HUES64 (cell line): ENCODE results near the gene LYZL6.

ENCODE experiments used
- H3K27ac ChIP-seq: 2 replicates; pipeline ENCODE4 v1.7.0; 2013; ENCODE audit warnings: low read depth, low read length, inconsistent platforms
- H3K27me3 ChIP-seq: 2 replicates; pipeline ENCODE4 v1.6.1; 2013; ENCODE audit warnings: mild to moderate bottlenecking, low read length; ENCODE audit not compliant: insufficient read depth
- H3K36me3 ChIP-seq: 2 replicates; pipeline ENCODE4 v1.6.1; 2013; ENCODE audit warnings: mild to moderate bottlenecking, low read length; ENCODE audit not compliant: insufficient read depth
- H3K4me1 ChIP-seq: 2 replicates; pipeline ENCODE4 v1.6.1; 2013; ENCODE audit warnings: mild to moderate bottlenecking, low read length, moderate library complexity; ENCODE audit not compliant: insufficient read depth
- H3K4me3 ChIP-seq: 2 replicates; pipeline ENCODE4 v1.5.1; 2013; ENCODE audit warnings: mild to moderate bottlenecking, low read length, moderate library complexity
- H3K9ac ChIP-seq: 2 replicates; pipeline ENCODE4 v1.6.1; 2013; ENCODE audit warnings: mild to moderate bottlenecking, low read depth, low read length
- H3K9me3 ChIP-seq: 2 replicates; pipeline ENCODE4 v1.6.1; 2013; ENCODE audit warnings: low read depth, low read length; ENCODE audit not compliant: insufficient read depth
- WGBS: fragments of 150-250, 120-280 bp; methylation state at CpG from one replicate; pipeline ENCODE4 v1.1.7; 2013; ENCODE audit warnings: missing lambda C conversion rate; 5-methylcytosine and 5-hydroxymethylcytosine counted together

The LYZL6 gene

DNA sequence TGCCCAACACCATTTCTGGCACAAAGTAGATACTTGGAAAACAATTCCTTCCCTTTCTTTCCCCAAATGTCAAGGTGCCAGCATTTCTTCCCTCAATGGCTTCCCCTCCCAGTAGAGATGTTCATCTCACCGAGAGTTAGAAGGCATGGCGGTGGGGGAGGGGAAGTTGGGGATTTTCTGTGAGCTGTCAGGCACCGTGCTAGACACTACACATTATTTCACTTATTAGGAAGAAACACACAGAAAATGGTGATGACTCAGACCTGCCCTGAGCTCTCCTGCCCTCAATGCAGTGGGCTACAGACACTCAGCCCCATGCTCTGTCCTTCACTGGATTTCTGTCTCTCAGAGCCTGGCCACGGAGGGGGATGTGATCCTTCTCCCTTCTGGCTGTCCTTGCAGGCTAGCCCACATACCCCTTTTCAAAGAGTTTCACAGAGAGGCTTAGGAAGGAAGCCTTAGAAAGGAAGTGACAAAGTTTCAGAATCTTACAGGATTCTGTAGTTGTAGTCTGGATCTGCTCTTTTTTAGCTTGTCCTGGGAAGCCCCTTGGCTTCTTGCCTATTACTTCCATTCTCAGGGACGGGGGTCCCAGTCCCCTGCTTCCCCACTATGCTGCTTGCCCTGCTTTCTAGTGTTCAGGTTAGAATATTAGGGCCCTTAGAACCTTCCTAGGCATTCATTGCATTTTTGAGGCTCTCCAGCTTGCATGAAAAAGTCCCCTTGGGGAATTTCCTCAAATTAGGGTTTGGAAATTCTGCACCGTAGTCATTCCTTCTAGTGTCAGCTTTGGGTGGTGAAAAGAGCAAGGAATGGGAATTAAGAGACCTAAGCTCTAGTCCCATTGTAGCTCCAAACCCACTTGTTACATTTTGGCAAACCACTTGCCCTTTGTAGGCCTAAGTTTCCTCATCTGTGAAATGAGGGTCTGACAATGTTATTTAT lies 51.1 kb downstream of the LYZL6 start:
- no peaks in the 10 kb centered on the region for H3K9me3 ChIP-seq
- H3K36me3 ChIP-seq: no peaks in the 10 kb centered on the region
- H3K4me3 ChIP-seq: no peak overlapping the region
- no peaks in the 10 kb centered on the region for H3K27me3 ChIP-seq
- H3K27ac ChIP-seq: no peak overlapping the region
- H3K4me1 ChIP-seq: peaks cover 7% of the 10 kb centered on the region; the same call in 1 of the 2 replicates
- WGBS: 79% methylated on average over 4 of the region's 6 CpGs
- no peak overlapping the region for H3K9ac ChIP-seq

DNA sequence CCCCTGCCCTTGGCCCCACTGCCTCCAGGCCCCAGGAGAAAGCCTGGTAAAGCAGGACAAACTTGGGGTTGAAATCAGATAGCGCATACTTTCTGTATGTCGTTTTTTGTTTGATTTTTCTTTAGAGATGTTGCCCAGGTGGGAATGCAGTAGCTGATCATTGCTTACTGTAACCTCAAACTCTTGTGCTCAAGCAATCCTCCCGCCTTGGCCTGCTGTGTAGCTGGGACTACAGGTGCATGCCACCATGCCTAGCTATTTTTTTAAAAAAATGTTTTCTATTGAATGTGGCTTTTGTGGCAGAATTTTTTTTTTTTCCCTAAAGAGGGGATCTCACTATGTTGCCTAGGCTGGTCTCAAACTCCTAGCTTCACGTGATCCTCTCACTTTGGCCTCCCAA lies 52.2 kb downstream of the LYZL6 start:
- Histone ChIP-seq H3K4me3 (no peak overlapping the region), H3K4me1 (peaks cover 7% of the 10 kb centered on the region; the same call in 1 of the 2 replicates), H3K9me3 (no peaks in the 10 kb centered on the region), H3K9ac (no peak overlapping the region), H3K27me3 (no peaks in the 10 kb centered on the region), H3K36me3 (no peaks in the 10 kb centered on the region), H3K27ac (no peak overlapping the region)
- WGBS: 95% methylated on average over 4 of the region's 4 CpGs

DNA sequence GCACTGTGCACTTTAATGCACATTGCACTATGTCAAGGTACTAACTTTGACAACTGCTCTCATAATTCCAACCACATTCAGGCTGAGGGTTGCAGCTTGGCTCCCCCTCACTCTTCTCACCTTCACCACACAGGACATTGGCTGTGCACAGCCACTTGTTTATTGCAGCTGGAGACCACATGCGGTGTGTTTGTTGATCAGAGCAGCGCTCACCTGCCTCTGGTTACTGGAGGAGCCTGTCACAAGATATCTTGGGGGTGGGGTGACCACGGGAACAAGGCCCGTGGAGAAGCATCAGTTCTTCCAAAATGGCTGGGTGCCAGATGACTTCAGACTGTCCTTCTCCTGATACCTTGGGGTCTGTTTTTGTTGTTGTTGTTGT lies 52.7 kb downstream of the LYZL6 start:
- 70% methylated on average over 4 of the region's 4 CpGs for WGBS
- Histone ChIP-seq H3K27ac (no peak overlapping the region), H3K4me1 (peaks cover 7% of the 10 kb centered on the region; the same call in 1 of the 2 replicates)

DNA sequence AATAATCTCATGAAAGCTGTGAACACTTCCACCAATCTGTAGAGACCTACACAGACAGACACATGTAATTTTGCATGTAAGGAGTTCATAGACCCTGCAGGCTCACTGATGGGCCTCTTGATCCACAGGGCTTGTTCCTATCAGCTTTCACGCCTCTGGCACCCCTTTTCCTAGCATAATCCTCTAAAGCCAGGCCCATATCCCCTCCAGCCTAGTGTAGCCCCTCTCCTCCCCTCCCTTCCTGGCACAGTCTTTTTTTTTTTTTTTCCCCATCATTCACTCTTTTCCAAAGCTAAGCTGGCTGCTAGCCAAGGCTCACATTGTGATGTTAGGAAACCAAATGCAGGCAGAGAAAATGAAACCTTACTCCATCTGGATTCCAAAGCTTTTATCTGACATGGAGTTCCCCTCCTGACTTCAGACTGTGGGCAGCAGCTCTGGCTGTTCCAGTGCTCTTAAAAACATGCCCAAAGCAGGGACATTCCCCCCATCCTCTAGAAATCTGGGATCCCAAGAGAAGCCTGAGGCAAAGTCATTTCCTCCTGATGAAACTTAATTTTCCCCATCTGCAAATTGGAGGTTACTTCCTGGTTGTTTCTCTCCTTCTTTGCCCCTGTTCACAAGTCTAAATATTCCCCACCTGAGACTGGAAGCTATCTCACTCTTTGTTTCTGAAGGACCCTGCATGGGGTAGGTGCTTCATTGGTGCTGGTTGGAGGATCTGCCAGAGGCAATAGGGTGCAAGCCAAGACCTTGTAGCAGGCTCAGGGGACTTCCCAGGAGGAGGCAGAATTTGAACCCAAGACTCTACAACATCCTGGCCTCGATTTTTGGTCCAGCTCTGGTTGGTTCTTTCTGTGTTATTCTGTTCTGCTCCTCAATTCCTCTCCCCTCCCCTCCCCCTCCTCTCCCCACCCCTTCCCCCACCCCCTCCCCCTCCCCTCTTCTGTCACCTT lies 53.4 kb downstream of the LYZL6 start:
- no peak overlapping the region for H3K9ac ChIP-seq
- no peaks in the 10 kb centered on the region for H3K9me3 ChIP-seq
- H3K27me3 ChIP-seq: no peaks in the 10 kb centered on the region
- peaks cover 7% of the 10 kb centered on the region; the same call in 1 of the 2 replicates for H3K4me1 ChIP-seq
- 89% methylated on average over 1 of the region's 2 CpGs for WGBS
- no peak overlapping the region for H3K4me3 ChIP-seq
- H3K36me3 ChIP-seq: no peaks in the 10 kb centered on the region
- no peak overlapping the region for H3K27ac ChIP-seq

More for the DNA sequence above, 52.7 kb downstream of the LYZL6 start:
- no peaks in the 10 kb centered on the region for H3K36me3 ChIP-seq
- no peaks in the 10 kb centered on the region for H3K27me3 ChIP-seq
- no peak overlapping the region for H3K4me3 ChIP-seq
- no peaks in the 10 kb centered on the region for H3K9me3 ChIP-seq
- H3K9ac ChIP-seq: no peak overlapping the region

DNA sequence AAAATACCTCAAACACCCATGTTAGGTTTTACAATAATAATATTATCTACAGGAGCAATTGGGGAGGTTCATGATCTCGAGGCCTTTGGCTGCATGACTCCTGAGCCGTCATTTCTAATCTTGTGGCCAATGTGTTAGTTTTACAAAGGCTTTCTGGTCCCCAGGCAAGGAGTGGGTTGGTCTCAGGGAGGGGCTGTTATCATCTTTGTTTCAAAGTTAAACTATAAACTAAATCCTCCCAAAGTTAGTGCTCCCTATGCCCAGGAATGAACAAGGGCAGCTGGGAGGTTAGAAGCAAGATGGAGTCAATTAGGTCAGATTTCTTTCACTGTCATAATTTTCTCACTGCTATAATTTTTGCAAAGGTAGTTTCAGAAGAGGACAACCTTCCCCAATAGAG lies 54.3 kb downstream of the LYZL6 start:
- no peaks in the 10 kb centered on the region for H3K9me3 ChIP-seq
- H3K36me3 ChIP-seq: no peaks in the 10 kb centered on the region
- no peak overlapping the region for H3K9ac ChIP-seq
- no peak overlapping the region for H3K4me3 ChIP-seq
- H3K27me3 ChIP-seq: no peaks in the 10 kb centered on the region
- WGBS: 100% methylated on average over 2 of the region's 2 CpGs
- peaks cover 7% of the 10 kb centered on the region; the same call in 1 of the 2 replicates for H3K4me1 ChIP-seq
- no peak overlapping the region for H3K27ac ChIP-seq
